WTC11 (cell line): ENCODE data around the gene KIF14. TPM values are rescaled to one million over a fixed set of nuclear protein-coding genes. Genes with fewer than 3 reads are reported as not detected.

Experiments
- ATAC-seq: fragments of 200-7000 bp; cut with Tn5 transposase; 2 replicates; pipeline ENCODE4 v1.10.0; 2021; ENCODE audit warnings: mild to moderate bottlenecking, moderate library complexity
- CTCF ChIA-PET: fragments of 300-600 bp; sonication (Branson Sonifier 250); formaldehyde crosslinking; loops from one replicate; lab custom pipeline; 2021; ENCODE audit warnings: antibody characterized with exemption; lab: Charles Lee
- POLR2A ChIA-PET: fragments of 350-600 bp; sonication (Branson Sonifier 250); formaldehyde crosslinking; loops from one replicate; lab custom pipeline; 2021; ENCODE audit warnings: antibody characterized with exemption; lab: Charles Lee
- DNase-seq: peaks from one replicate; pipeline ENCODE4 v3.0.0; 2021; ENCODE audit warnings: low spot score
- H3K27ac Mint-ChIP-seq: 2 replicates; pipeline ENCODE4 v1.8.0; 2021; ENCODE audit warnings: mixed read lengths
- H3K27me3 Mint-ChIP-seq: 2 replicates; pipeline ENCODE4 v1.8.0; 2021; ENCODE audit warnings: low read depth, mild to moderate bottlenecking, moderate library complexity, mixed read lengths
- H3K36me3 Mint-ChIP-seq: 2 replicates; pipeline ENCODE4 v1.8.0; 2021; ENCODE audit warnings: mixed read lengths
- H3K4me1 Mint-ChIP-seq: 2 replicates; pipeline ENCODE4 v1.8.0; 2022; ENCODE audit warnings: mixed read lengths
- H3K4me3 Mint-ChIP-seq: 2 replicates; pipeline ENCODE4 v1.8.0; 2021; ENCODE audit warnings: mild to moderate bottlenecking, moderate library complexity, mixed read lengths
- H3K9me3 Mint-ChIP-seq: 2 replicates; pipeline ENCODE4 v1.8.0; 2021; ENCODE audit warnings: mixed read lengths
- ATF3 ChIP-seq: sonication (generic); formaldehyde crosslinking; conservative IDR thresholded peaks from 2 replicates; pipeline ENCODE4 v1.8.1; 2022; ENCODE audit warnings: mild to moderate bottlenecking, missing genetic modification reagents
- CTCF ChIP-seq: fragments of 200-600 bp; IDR thresholded peaks from 2 replicates; pipeline ENCODE4 v1.8.0; 2022; ENCODE audit warnings: antibody characterized with exemption
- ELF4 ChIP-seq: sonication (generic); formaldehyde crosslinking; IDR thresholded peaks from 2 replicates; pipeline ENCODE4 v1.8.1; 2022; ENCODE audit warnings: low read depth, mild to moderate bottlenecking, moderate library complexity, missing genetic modification reagents
- MXD4 ChIP-seq: fragments of 250-450 bp; sonication (Bioruptor Pico); IDR thresholded peaks from 2 replicates; pipeline ENCODE4 v1.8.0; 2021; ENCODE audit warnings: mild to moderate bottlenecking, moderate library complexity, borderline replicate concordance
- NR2C2 ChIP-seq: sonication (generic); formaldehyde crosslinking; IDR thresholded peaks from 2 replicates; pipeline ENCODE4 v1.8.0; 2022; ENCODE audit warnings: mild to moderate bottlenecking, missing genetic modification reagents
- NR3C1 ChIP-seq: sonication (generic); formaldehyde crosslinking; conservative IDR thresholded peaks from 2 replicates; pipeline ENCODE4 v1.8.1; 2023; ENCODE audit warnings: low read depth, mild to moderate bottlenecking, missing genetic modification reagents
- PRRX2 ChIP-seq: fragments of 250-450 bp; sonication (Bioruptor Pico); IDR thresholded peaks from 2 replicates; pipeline ENCODE4 v1.8.0; 2021; ENCODE audit warnings: mild to moderate bottlenecking
- SOX15 ChIP-seq: fragments of 250-450 bp; sonication (Bioruptor Pico); IDR thresholded peaks from 2 replicates; pipeline ENCODE4 v1.9.0; 2021; ENCODE audit warnings: mild to moderate bottlenecking
- STAT6 ChIP-seq: sonication (generic); formaldehyde crosslinking; conservative IDR thresholded peaks from 2 replicates; pipeline ENCODE4 v1.8.1; 2023; ENCODE audit warnings: mild to moderate bottlenecking, low read depth, missing genetic modification reagents, moderate library complexity
- ZBTB43 ChIP-seq: sonication (generic); formaldehyde crosslinking; IDR thresholded peaks from 2 replicates; pipeline ENCODE4 v1.8.1; 2023; ENCODE audit warnings: mild to moderate bottlenecking, missing genetic modification reagents
- ZNF138 ChIP-seq: sonication (generic); formaldehyde crosslinking; conservative IDR thresholded peaks from 2 replicates; pipeline ENCODE4 v1.8.1; 2022; ENCODE audit warnings: mild to moderate bottlenecking, moderate library complexity, missing genetic modification reagents
- ZNF219 ChIP-seq: sonication (generic); formaldehyde crosslinking; IDR thresholded peaks from 2 replicates; pipeline ENCODE4 v1.8.0; 2023; ENCODE audit warnings: missing genetic modification reagents, mild to moderate bottlenecking, borderline replicate concordance
- ZNF423 ChIP-seq: fragments of 250-450 bp; sonication (Bioruptor Pico); IDR thresholded peaks from 2 replicates; pipeline ENCODE4 v2.1.2; 2022; ENCODE audit warnings: mild to moderate bottlenecking, moderate library complexity
- ZNF512 ChIP-seq: sonication (generic); formaldehyde crosslinking; IDR thresholded peaks from 2 replicates; pipeline ENCODE4 v1.8.1; 2022; ENCODE audit warnings: missing genetic modification reagents, borderline replicate concordance
- total RNA-seq: library from RNA; stranded (reverse); gene quantifications from 3 replicates; pipeline ENCODE4 v1.2.3, GENCODE V29; 2021
- TF ChIP-seq, protein P1 (sequence below): fragments of 250-450 bp; sonication (Bioruptor Pico); IDR thresholded peaks from 2 replicates; pipeline ENCODE4 v1.9.0; 2021; ENCODE audit warnings: mild to moderate bottlenecking, borderline replicate concordance
- TF ChIP-seq, protein P2 (sequence below): fragments of 250-450 bp; sonication (Bioruptor Pico); IDR thresholded peaks from 2 replicates; pipeline ENCODE4 v1.9.0; 2021; ENCODE audit warnings: moderate library complexity, mild to moderate bottlenecking, inconsistent platforms, borderline replicate concordance
- TF ChIP-seq, protein P3 (sequence below): sonication (generic); formaldehyde crosslinking; IDR thresholded peaks from 2 replicates; pipeline ENCODE4 v1.8.0; 2022; ENCODE audit warnings: missing genetic modification reagents

The KIF14 gene
- total RNA-seq, 1 experiment from 2014 or later, result 24.4 TPM

DNA sequence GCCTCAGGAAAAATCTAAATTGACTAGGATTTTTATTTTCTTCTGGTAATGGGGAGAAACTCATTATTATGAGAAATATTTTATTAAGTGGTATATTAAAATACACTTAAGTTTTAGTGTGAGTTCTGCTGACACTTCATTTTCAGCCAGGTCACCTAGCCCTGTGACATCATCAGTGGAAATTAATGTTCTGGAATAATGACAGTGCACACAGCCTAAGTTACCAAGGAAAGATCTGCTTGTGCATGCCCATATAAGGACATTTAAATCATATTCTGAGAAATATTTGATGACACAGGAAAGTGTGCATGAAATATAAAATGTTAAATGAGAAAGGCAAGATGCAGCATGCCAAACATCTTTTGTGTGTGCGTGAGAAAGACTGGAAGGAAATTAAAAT is 102.0 kb downstream of the KIF14 start (continued):
- TF ChIP-seq NR2C2 (CRISPR knock-in tag), result no peak
- TF ChIP-seq ATF3, result no peak
- no peak for TF ChIP-seq ZBTB43
- no peak for TF ChIP-seq STAT6
- TF ChIP-seq SOX15 (CRISPR knock-in tag), result no peak
- TF ChIP-seq ZNF138, result no peak

- ATAC-seq (no peak), DNase-seq (no peak)
- H3K27ac Mint-ChIP-seq, result no peak overlapping the region
- peaks cover 4% of the 10 kb centered on the region for H3K9me3 Mint-ChIP-seq
- ChIA-PET CTCF (interaction anchor here (0.6 to 1.2 kb wide), 3 partner anchors 12 to 72 kb away, joined by 3 read pairs; no protein-coding TSS in a partner anchor), POLR2A (no interaction called here)
- H3K4me1 Mint-ChIP-seq, result peaks cover 8% of the 10 kb centered on the region; the same call in 1 of the 2 replicates
- no peak overlapping the region for H3K4me3 Mint-ChIP-seq
- H3K27me3 Mint-ChIP-seq, result no peaks in the 10 kb centered on the region
- H3K36me3 Mint-ChIP-seq, result no peaks in the 10 kb centered on the region
- TF ChIP-seq ZNF219 (CRISPR knock-in tag) (no peak), PRRX2 (CRISPR knock-in tag) (no peak), ZNF423 (no peak), ZNF512 (CRISPR knock-in tag) (no peak)
- TF ChIP-seq, protein P1, sequence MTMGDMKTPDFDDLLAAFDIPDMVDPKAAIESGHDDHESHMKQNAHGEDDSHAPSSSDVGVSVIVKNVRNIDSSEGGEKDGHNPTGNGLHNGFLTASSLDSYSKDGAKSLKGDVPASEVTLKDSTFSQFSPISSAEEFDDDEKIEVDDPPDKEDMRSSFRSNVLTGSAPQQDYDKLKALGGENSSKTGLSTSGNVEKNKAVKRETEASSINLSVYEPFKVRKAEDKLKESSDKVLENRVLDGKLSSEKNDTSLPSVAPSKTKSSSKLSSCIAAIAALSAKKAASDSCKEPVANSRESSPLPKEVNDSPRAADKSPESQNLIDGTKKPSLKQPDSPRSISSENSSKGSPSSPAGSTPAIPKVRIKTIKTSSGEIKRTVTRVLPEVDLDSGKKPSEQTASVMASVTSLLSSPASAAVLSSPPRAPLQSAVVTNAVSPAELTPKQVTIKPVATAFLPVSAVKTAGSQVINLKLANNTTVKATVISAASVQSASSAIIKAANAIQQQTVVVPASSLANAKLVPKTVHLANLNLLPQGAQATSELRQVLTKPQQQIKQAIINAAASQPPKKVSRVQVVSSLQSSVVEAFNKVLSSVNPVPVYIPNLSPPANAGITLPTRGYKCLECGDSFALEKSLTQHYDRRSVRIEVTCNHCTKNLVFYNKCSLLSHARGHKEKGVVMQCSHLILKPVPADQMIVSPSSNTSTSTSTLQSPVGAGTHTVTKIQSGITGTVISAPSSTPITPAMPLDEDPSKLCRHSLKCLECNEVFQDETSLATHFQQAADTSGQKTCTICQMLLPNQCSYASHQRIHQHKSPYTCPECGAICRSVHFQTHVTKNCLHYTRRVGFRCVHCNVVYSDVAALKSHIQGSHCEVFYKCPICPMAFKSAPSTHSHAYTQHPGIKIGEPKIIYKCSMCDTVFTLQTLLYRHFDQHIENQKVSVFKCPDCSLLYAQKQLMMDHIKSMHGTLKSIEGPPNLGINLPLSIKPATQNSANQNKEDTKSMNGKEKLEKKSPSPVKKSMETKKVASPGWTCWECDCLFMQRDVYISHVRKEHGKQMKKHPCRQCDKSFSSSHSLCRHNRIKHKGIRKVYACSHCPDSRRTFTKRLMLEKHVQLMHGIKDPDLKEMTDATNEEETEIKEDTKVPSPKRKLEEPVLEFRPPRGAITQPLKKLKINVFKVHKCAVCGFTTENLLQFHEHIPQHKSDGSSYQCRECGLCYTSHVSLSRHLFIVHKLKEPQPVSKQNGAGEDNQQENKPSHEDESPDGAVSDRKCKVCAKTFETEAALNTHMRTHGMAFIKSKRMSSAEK (CRISPR knock-in tag), result no peak
- TF ChIP-seq, protein P2, sequence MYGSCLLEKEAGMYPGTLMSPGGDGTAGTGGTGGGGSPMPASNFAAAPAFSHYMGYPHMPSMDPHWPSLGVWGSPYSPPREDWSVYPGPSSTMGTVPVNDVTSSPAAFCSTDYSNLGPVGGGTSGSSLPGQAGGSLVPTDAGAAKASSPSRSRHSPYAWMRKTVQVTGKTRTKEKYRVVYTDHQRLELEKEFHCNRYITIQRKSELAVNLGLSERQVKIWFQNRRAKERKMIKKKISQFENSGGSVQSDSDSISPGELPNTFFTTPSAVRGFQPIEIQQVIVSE (CRISPR knock-in tag), result no peak
Observed at GRCh38 chr1:200512191-200512590, 108.4 kb downstream of the KIF14 start.

DNA sequence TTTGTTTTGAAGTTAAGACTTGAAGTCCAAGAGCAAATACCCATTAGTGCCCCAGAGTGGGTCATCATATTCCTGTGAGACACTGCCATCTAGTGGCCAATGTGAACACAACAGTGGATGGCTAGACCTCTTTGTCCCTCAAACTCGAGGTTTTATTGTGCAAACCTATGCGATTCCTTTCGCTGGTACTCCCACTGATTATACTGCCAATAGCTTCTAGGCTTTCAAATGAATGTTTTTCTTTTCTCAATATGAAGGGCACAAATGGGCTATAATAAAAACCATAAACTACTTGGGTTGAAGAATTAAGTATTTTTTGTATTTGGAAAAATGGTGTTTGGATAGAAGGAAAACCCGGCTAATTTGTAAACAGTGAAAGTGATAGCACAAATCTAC is 110.3 kb downstream of the KIF14 start:
- Mint-ChIP-seq H3K4me3 (no peak overlapping the region), H3K36me3 (no peaks in the 10 kb centered on the region), H3K4me1 (0 out of 2 replicates have a peak, but pooled peaks cover 4% of the 10 kb centered on the region), H3K27ac (no peak overlapping the region), H3K9me3 (peaks cover 4% of the 10 kb centered on the region), H3K27me3 (no peaks in the 10 kb centered on the region)
- peak; percentile 96 for ATAC-seq
- POLR2A ChIA-PET, result no interaction called here
- DNase-seq, result peak; percentile 84
- CTCF ChIA-PET, result interaction anchor here (0.6 to 1.9 kb wide), 13 partner anchors 9 to 896 kb away, joined by 3 to 11 read pairs (median 4); no protein-coding TSS in a partner anchor
- no peak for TF ChIP-seq NR3C1 (CRISPR knock-in tag)
- TF ChIP-seq ELF4, result no peak
- TF ChIP-seq MXD4 (CRISPR knock-in tag), result no peak
- TF ChIP-seq, protein P3, sequence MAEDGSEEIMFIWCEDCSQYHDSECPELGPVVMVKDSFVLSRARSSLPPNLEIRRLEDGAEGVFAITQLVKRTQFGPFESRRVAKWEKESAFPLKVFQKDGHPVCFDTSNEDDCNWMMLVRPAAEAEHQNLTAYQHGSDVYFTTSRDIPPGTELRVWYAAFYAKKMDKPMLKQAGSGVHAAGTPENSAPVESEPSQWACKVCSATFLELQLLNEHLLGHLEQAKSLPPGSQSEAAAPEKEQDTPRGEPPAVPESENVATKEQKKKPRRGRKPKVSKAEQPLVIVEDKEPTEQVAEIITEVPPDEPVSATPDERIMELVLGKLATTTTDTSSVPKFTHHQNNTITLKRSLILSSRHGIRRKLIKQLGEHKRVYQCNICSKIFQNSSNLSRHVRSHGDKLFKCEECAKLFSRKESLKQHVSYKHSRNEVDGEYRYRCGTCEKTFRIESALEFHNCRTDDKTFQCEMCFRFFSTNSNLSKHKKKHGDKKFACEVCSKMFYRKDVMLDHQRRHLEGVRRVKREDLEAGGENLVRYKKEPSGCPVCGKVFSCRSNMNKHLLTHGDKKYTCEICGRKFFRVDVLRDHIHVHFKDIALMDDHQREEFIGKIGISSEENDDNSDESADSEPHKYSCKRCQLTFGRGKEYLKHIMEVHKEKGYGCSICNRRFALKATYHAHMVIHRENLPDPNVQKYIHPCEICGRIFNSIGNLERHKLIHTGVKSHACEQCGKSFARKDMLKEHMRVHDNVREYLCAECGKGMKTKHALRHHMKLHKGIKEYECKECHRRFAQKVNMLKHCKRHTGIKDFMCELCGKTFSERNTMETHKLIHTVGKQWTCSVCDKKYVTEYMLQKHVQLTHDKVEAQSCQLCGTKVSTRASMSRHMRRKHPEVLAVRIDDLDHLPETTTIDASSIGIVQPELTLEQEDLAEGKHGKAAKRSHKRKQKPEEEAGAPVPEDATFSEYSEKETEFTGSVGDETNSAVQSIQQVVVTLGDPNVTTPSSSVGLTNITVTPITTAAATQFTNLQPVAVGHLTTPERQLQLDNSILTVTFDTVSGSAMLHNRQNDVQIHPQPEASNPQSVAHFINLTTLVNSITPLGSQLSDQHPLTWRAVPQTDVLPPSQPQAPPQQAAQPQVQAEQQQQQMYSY (CRISPR knock-in tag), result 0 out of 2 replicates have a peak, but pooled peaks have one; percentile 36
- TF ChIP-seq CTCF, result peak; percentile 86
